Measurements from ENCODE around the gene CACNA1B. TPM values are rescaled to one million over a fixed set of nuclear protein-coding genes. Genes with fewer than 3 reads are reported as not detected.

Gene CACNA1B
- total and polyA plus RNA-seq, 2 of the 4 experiments (the other 2 are of a cell fraction) = 0.02 TPM; not detected in 1

DNA sequence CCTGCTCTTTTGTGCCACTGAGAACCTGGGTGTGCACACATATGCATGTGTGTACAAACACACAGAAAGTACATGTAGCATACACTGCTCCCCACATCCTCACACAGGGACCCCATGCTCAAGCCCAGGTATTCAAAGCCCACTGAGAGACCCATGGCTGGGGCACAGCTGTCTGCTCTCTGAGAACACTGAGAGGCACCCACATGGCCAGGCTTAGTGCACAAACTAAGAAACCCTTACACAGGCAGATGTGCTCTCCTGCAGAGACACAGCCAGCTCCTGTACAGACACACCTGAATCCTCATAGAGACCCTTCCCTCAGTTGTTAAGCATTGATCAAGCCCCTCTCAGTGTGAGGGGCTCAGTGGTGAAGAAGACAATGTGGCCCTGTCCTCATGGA lies 92.5 kb downstream of the CACNA1B start:
- Histone ChIP-seq H2BK15ac (ENCODE audit: low read depth, low read length) (no peak overlapping the region), H4K91ac (ENCODE audit: insufficient read depth, low read depth, low read length) (no peak overlapping the region), H3K79me1 (ENCODE audit: low read depth in 1 of 2, low read length in 2 of 2) (no peaks in the 10 kb centered on the region), H2BK5ac (ENCODE audit: low read depth, low read length, poor library complexity, severe bottlenecking) (no peak overlapping the region), H3K9ac (ENCODE audit: low read depth, low read length) (no peak overlapping the region), H2AK5ac (ENCODE audit: low read depth, low read length) (no peak overlapping the region), H3K4ac (ENCODE audit: low read depth, low read length) (no peak overlapping the region), H3K27me3 (ENCODE audit: control insufficient read depth, insufficient read depth, low read length) (no peaks in the 10 kb centered on the region), H2BK20ac (ENCODE audit: low read depth, low read length) (no peak overlapping the region), H3K18ac (ENCODE audit: low read depth, low read length) (no peak overlapping the region), H3K4me2 (ENCODE audit: low read depth, low read length) (no peak overlapping the region), H2BK120ac (ENCODE audit: low read depth, low read length) (no peak overlapping the region), H3K23ac (ENCODE audit: low read depth, low read length) (no peak overlapping the region), H3K4me1 (ENCODE audit: control insufficient read depth, insufficient read depth, low read length) (no peaks in the 10 kb centered on the region), H2AK9ac (replicated peaks; ENCODE audit: low read depth, low read length, poor library complexity) (no peak overlapping the region), H4K8ac (ENCODE audit: low read depth in 2 of 2, low read length in 2 of 2) (no peak overlapping the region), H3K9me3 (ENCODE audit: control insufficient read depth, insufficient read depth, low read length) (peaks cover 61% of the 10 kb centered on the region), H3K14ac (replicated peaks; ENCODE audit: low read depth, low read length) (no peak overlapping the region), H4K20me1 (ENCODE audit: insufficient read depth, low read length) (no peaks in the 10 kb centered on the region), H4K5ac (ENCODE audit: low read depth, low read length) (no peak overlapping the region), H2AFZ (replicated peaks; ENCODE audit: low read length, poor library complexity) (no peak overlapping the region), H3K4me3 (ENCODE audit: insufficient read depth, low read depth, low read length) (no peak overlapping the region), H3K56ac (ENCODE audit: extremely low read depth, insufficient read depth, low read length) (no peak overlapping the region), H3K27ac (ENCODE audit: insufficient read depth, low read length) (no peak overlapping the region), H3K36me3 (ENCODE audit: control insufficient read depth, insufficient read depth, low read length) (no peaks in the 10 kb centered on the region), H3K9me1 (ENCODE audit: insufficient read depth, low read length) (no peaks in the 10 kb centered on the region)
- intact Hi-C loops (cut with micrococcal nuclease) (no loop called here), in situ Hi-C loops (cut with MboI; ENCODE audit: low sequenced_read_pairs) (no loop called here), dilution Hi-C loops (cut with HindIII; ENCODE audit: low sequenced_read_pairs, unreplicated experiment) (no loop called here)
- no TSS peak for BruUV-seq (replicated peaks)
- CTCF ChIA-PET = no interaction called here
- no peak for ATAC-seq (ENCODE audit: low read depth)
- TF ChIP-seq CEBPB (IDR thresholded peaks at IDR 0.05; ENCODE audit: low read depth, low read length) = no peak
- no peak for TF ChIP-seq RAD21 (IDR thresholded peaks at IDR 0.05; ENCODE audit: low read length)
- no peak for TF ChIP-seq MAZ (IDR thresholded peaks at IDR 0.05; ENCODE audit: borderline replicate concordance, low read depth, low read length)
- no peak for TF ChIP-seq FOS (IDR thresholded peaks at IDR 0.05; ENCODE audit: low read depth, low read length)
- TF ChIP-seq CHD1 (IDR thresholded peaks at IDR 0.05; ENCODE audit: low read depth, low read length) = no peak
- TF ChIP-seq, protein P1, sequence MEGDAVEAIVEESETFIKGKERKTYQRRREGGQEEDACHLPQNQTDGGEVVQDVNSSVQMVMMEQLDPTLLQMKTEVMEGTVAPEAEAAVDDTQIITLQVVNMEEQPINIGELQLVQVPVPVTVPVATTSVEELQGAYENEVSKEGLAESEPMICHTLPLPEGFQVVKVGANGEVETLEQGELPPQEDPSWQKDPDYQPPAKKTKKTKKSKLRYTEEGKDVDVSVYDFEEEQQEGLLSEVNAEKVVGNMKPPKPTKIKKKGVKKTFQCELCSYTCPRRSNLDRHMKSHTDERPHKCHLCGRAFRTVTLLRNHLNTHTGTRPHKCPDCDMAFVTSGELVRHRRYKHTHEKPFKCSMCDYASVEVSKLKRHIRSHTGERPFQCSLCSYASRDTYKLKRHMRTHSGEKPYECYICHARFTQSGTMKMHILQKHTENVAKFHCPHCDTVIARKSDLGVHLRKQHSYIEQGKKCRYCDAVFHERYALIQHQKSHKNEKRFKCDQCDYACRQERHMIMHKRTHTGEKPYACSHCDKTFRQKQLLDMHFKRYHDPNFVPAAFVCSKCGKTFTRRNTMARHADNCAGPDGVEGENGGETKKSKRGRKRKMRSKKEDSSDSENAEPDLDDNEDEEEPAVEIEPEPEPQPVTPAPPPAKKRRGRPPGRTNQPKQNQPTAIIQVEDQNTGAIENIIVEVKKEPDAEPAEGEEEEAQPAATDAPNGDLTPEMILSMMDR (conservative IDR thresholded peaks at IDR 0.05; ENCODE audit: low read depth, low read length) = no peak
- TF ChIP-seq RFX5 (IDR thresholded peaks at IDR 0.05; ENCODE audit: low read depth, low read length) = no peak
- no peak for DNase-seq
- POLR2A ChIA-PET (ENCODE audit: unreplicated experiment) = no interaction called here

All from IMR-90 (cell line).